ENCODE measurements around the gene PREX1. TPM values are rescaled to one million over a fixed set of nuclear protein-coding genes. Genes with fewer than 3 reads are reported as not detected.

The PREX1 gene
- total RNA-seq, 2 experiments from 2014 or later, result 130 to 156 TPM

DNA sequence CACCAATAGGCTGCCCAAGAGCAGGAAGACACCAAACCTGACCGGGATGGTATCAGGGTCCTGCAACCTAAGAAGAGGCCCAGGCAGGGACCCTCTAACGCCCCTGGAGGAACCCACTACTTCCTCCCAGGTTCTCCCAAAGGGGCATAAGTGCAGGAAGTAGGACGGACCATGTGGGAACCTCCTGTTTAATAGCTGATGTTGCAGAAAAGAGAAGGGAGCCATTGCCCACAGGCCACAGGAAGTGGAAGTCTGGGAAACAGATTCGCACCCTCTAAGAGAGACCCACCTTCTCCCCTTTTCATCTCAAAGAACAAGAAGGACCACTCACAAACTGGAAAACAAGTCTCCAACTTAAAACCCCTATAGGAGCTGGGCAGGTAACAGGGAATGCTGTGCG is 18.1 kb downstream of the PREX1 start:
- H3K4me3 Mint-ChIP-seq, result no peak overlapping the region
- ATAC-seq, result no peak
- peaks cover 55% of the 10 kb centered on the region for H3K36me3 Mint-ChIP-seq
- peaks cover 9% of the 10 kb centered on the region for H3K9me3 Mint-ChIP-seq (ENCODE audit: low read depth)
- peaks cover 36% of the 10 kb centered on the region for H3K4me1 Mint-ChIP-seq
- no peaks in the 10 kb centered on the region for H3K27me3 Mint-ChIP-seq
- no peak overlapping the region for H3K27ac Mint-ChIP-seq
- CTCF ChIA-PET, result interaction anchor here (0.7 to 1.3 kb wide), 2 partner anchors 20 to 40 kb away, joined by 3 read pairs; no protein-coding TSS in a partner anchor
- DNase-seq, result no peak

- Mint-ChIP-seq H3K9me3 (ENCODE audit: low read depth) (peaks cover 9% of the 10 kb centered on the region), H3K27me3 (no peaks in the 10 kb centered on the region), H3K36me3 (peaks cover 63% of the 10 kb centered on the region), H3K4me1 (peaks cover 44% of the 10 kb centered on the region), H3K27ac (no peak overlapping the region), H3K4me3 (no peak overlapping the region)
- CTCF ChIA-PET, result no interaction called here
- DNase-seq (no peak), ATAC-seq (no peak)
Measured at GRCh38 chr20:48808382-48809034, 19.3 kb downstream of the PREX1 start.

- Mint-ChIP-seq H3K9me3 (ENCODE audit: low read depth) (peaks cover 9% of the 10 kb centered on the region), H3K4me1 (peaks cover 44% of the 10 kb centered on the region), H3K36me3 (peaks cover 63% of the 10 kb centered on the region), H3K27me3 (no peaks in the 10 kb centered on the region), H3K27ac (no peak overlapping the region), H3K4me3 (no peak overlapping the region)
- DNase-seq (no peak), ATAC-seq (no peak)
- CTCF ChIA-PET, result no interaction called here
Measured at GRCh38 chr20:48807586-48808381, 20.0 kb downstream of the PREX1 start.

GRCh38 chr20:48807051-48807450 is 20.7 kb downstream of the PREX1 start:
- no peak for ATAC-seq
- Mint-ChIP-seq H3K27ac (no peak overlapping the region), H3K4me3 (no peak overlapping the region), H3K9me3 (ENCODE audit: low read depth) (peaks cover 9% of the 10 kb centered on the region), H3K27me3 (no peaks in the 10 kb centered on the region), H3K4me1 (peaks cover 50% of the 10 kb centered on the region), H3K36me3 (peaks cover 68% of the 10 kb centered on the region)
- no peak for DNase-seq
- CTCF ChIA-PET, result no interaction called here

GRCh38 chr20:48805716-48806115 is 22.1 kb downstream of the PREX1 start:
- ATAC-seq (no peak), DNase-seq (no peak)
- CTCF ChIA-PET, result no interaction called here
- H3K4me3 Mint-ChIP-seq, result no peak overlapping the region
- peaks cover 59% of the 10 kb centered on the region for H3K36me3 Mint-ChIP-seq
- peaks cover 52% of the 10 kb centered on the region for H3K4me1 Mint-ChIP-seq
- peaks cover 9% of the 10 kb centered on the region for H3K9me3 Mint-ChIP-seq (ENCODE audit: low read depth)
- H3K27me3 Mint-ChIP-seq, result no peaks in the 10 kb centered on the region
- peak overlapping the region; percentile 49 for H3K27ac Mint-ChIP-seq

GRCh38 chr20:48805286-48805685 is 22.5 kb downstream of the PREX1 start:
- H3K9me3 Mint-ChIP-seq (ENCODE audit: low read depth), result peaks cover 9% of the 10 kb centered on the region
- H3K4me3 Mint-ChIP-seq, result no peak overlapping the region
- peaks cover 54% of the 10 kb centered on the region for H3K4me1 Mint-ChIP-seq
- no peaks in the 10 kb centered on the region for H3K27me3 Mint-ChIP-seq
- no peak overlapping the region for H3K27ac Mint-ChIP-seq
- peaks cover 59% of the 10 kb centered on the region for H3K36me3 Mint-ChIP-seq
- CTCF ChIA-PET, result no interaction called here
- DNase-seq (no peak), ATAC-seq (no peak)

DNA sequence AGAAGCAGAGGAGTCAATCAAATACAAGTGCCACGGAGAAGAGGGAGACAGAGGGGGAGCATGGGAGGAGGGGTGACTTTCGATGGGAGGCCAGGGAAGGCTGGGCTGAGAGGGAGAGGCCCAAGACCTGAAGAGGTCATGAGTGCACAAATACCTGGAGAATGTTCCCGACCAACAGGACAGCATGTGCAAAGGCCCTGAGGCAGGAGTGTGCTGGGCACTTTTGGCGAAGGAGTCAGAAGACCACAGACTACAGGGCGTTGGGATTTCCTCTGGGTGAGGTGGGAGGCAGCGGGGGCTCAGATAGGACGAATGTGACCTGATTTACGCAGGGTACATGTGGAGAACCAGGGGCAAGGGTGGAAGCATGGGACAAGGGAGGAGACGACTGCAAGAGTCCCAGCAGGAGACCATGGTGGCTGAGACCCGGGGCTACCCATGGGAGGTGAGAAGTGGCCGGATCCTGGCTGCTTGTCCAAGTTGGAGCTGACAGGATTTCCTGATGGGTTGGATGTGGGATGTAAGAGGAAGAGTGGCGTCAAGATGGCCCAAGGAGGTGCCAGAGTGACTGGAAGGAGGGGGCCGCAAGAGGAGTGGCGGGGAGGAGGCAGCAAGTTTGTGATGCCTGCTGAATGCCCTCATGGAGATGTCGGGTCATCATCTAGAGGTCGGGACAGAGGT is 23.4 kb downstream of the PREX1 start:
- no peak for DNase-seq
- Mint-ChIP-seq H3K27ac (peak overlapping the region; percentile 52), H3K9me3 (ENCODE audit: low read depth) (peaks cover 9% of the 10 kb centered on the region), H3K4me3 (no peak overlapping the region), H3K36me3 (peaks cover 56% of the 10 kb centered on the region), H3K27me3 (no peaks in the 10 kb centered on the region), H3K4me1 (peaks cover 50% of the 10 kb centered on the region)
- CTCF ChIA-PET, result no interaction called here
- ATAC-seq, result no peak

- CTCF ChIA-PET, result no interaction called here
- Mint-ChIP-seq H3K27ac (no peak overlapping the region), H3K4me3 (no peak overlapping the region), H3K27me3 (no peaks in the 10 kb centered on the region), H3K9me3 (ENCODE audit: low read depth) (peaks cover 6% of the 10 kb centered on the region), H3K36me3 (peaks cover 47% of the 10 kb centered on the region), H3K4me1 (peaks cover 42% of the 10 kb centered on the region)
- ATAC-seq (no peak), DNase-seq (no peak)
Measured at GRCh38 chr20:48803176-48804053, 24.4 kb downstream of the PREX1 start.

DNA sequence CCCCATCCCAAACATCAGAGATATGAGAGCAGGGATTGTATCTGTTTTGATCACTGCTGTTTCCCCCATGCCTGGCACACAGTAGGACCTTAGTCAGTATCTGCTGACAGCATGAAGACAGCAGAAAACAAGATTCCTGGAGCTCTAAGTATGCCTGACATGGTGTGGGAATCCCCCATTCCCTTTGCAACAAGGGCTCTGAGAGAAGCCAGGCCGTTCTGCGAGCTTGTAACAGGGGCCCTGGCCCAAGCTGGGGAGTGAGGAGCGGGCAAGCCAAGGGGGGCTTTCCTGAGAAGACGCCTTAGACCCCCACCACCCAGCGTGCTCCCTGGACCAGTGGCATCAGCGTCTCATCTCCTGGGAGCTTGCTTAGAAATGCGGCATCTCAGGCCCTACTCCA is 25.2 kb downstream of the PREX1 start:
- H3K27ac Mint-ChIP-seq, result no peak overlapping the region
- peaks cover 46% of the 10 kb centered on the region for H3K4me1 Mint-ChIP-seq
- peaks cover 6% of the 10 kb centered on the region for H3K9me3 Mint-ChIP-seq (ENCODE audit: low read depth)
- peaks cover 40% of the 10 kb centered on the region for H3K36me3 Mint-ChIP-seq
- no peak for DNase-seq
- no peak overlapping the region for H3K4me3 Mint-ChIP-seq
- H3K27me3 Mint-ChIP-seq, result no peaks in the 10 kb centered on the region
- CTCF ChIA-PET, result no interaction called here
- no peak for ATAC-seq

DNA sequence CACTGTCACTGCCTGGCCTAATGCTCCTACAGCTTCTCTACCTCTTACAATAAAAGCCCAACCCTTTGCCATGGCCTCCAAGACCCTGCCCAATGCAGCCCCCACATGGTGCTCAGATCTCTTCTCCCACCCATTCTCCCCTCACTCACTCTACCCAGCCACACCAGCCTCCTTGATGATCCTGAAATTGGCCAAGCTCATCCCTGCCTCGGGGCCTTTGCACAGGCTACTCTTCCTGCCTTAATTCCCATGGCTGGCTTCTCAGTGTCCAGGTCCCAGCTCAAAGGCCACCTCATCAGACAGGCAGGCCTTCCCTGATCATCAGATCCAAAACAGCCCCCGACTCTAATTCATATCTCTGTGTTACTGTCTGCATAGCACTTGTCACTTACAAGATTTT is 25.6 kb downstream of the PREX1 start:
- peaks cover 35% of the 10 kb centered on the region for H3K36me3 Mint-ChIP-seq
- H3K4me1 Mint-ChIP-seq, result peaks cover 50% of the 10 kb centered on the region
- no peak overlapping the region for H3K27ac Mint-ChIP-seq
- no peak overlapping the region for H3K4me3 Mint-ChIP-seq
- no peaks in the 10 kb centered on the region for H3K27me3 Mint-ChIP-seq
- ATAC-seq (no peak), DNase-seq (no peak)
- CTCF ChIA-PET, result no interaction called here
- peaks cover 4% of the 10 kb centered on the region for H3K9me3 Mint-ChIP-seq (ENCODE audit: low read depth)

DNA sequence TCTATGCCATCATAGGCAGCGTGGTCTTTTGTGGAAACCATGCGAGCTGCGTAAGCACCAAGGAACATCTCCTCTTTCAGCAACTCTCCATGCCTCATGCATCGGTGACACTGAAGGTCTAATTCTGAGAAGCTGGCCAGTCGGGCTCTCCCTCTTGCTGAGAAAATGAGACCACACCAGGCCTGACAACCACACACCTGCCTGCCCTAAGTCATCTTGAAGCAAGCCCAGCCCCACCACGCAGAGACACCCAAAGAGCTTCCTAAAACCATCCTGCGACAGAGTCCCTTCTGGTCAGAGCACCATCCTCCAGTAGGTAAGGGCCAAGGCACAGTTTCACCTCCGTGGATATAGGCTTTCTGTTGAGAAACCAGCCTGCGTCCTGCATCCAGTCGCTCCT is 26.6 kb downstream of the PREX1 start:
- H3K4me1 Mint-ChIP-seq, result peaks cover 46% of the 10 kb centered on the region
- no peaks in the 10 kb centered on the region for H3K27me3 Mint-ChIP-seq
- peaks cover 25% of the 10 kb centered on the region for H3K36me3 Mint-ChIP-seq
- CTCF ChIA-PET, result interaction anchor here (0.6 kb wide), 1 partner anchor 71 kb away, joined by 3 read pairs; no protein-coding TSS in a partner anchor
- H3K4me3 Mint-ChIP-seq, result no peak overlapping the region
- H3K9me3 Mint-ChIP-seq (ENCODE audit: low read depth), result no peaks in the 10 kb centered on the region
- no peak overlapping the region for H3K27ac Mint-ChIP-seq
- no peak for DNase-seq
- no peak for ATAC-seq

DNA sequence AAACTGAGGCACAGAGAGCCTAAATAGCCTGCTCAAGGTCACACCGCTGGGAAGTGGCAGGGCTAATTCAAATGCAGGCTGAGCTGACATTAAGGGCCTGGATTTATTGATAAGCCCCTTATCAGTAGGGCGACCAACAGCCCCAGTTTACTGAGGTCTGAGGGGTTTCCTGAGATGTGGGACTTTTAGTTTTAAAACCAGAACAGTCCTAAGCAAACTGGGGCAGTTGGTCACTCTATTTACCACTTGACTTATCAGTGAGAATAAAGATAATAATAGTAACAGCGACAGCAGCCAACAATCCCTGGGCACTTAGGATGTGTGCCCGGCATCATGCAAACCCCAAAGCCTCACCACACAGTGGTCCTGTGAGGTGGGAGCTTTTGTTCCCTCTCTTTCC is 27.6 kb downstream of the PREX1 start:
- Mint-ChIP-seq H3K27me3 (no peaks in the 10 kb centered on the region), H3K4me1 (peaks cover 50% of the 10 kb centered on the region), H3K9me3 (ENCODE audit: low read depth) (no peaks in the 10 kb centered on the region), H3K4me3 (no peak overlapping the region), H3K27ac (no peak overlapping the region), H3K36me3 (peaks cover 19% of the 10 kb centered on the region)
- DNase-seq (no peak), ATAC-seq (no peak)
- CTCF ChIA-PET, result no interaction called here

Measured in activated CD8-positive, alpha-beta memory T cell treated with anti-CD3 and anti-CD28 coated beads, Interleukin-2, amount 10 ng/mL, durations not matched to agents 7 days and 5 days (primary cell).